ENCODE results near the gene FBXO5. TPM values are rescaled to one million over a fixed set of nuclear protein-coding genes. Genes with fewer than 3 reads are reported as not detected.

The FBXO5 gene
- total and polyA plus RNA-seq, 9 of the 15 experiments (the other 6 are each of a cell fraction or from before 2014, with no cell fraction given) = 17.8 to 89.3 (median 62.9) TPM

DNA sequence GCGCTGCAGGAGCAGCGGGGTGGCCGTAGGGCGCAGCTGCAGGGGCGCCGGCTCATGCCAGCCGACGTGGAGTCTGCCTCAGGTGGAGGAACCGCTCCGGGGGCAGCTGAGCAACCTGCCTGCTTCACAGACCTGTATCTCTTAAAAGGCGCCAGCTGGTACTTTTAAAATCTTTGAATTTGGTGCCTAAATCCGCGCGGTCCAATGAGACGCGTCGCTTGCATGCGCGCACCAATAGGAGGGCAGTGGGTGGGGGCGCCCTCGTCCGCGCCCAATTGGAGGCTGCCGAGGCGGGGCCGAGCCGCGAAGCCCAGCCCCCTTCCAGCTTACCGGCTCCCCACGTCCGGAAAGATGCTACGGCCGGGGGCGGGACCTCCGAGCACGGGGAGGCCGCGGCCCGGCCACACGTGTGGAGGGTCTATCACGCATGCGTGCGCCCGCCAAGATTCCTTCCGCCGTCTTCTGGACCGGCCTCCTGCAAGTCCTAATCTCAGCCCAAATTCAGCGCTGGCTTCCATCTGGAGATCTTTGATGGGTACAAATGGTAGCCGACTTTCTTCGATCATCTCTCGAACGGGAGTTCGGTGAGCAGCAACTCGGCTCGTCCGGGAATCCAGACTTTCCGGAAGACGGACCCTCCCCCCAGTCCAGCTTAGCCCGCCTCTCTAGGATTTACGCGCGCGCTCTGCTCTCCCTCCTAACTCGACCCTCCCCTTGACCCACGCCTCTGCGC, at the start of gene FBXO5 (continued):
- TF ChIP-seq, protein P1, sequence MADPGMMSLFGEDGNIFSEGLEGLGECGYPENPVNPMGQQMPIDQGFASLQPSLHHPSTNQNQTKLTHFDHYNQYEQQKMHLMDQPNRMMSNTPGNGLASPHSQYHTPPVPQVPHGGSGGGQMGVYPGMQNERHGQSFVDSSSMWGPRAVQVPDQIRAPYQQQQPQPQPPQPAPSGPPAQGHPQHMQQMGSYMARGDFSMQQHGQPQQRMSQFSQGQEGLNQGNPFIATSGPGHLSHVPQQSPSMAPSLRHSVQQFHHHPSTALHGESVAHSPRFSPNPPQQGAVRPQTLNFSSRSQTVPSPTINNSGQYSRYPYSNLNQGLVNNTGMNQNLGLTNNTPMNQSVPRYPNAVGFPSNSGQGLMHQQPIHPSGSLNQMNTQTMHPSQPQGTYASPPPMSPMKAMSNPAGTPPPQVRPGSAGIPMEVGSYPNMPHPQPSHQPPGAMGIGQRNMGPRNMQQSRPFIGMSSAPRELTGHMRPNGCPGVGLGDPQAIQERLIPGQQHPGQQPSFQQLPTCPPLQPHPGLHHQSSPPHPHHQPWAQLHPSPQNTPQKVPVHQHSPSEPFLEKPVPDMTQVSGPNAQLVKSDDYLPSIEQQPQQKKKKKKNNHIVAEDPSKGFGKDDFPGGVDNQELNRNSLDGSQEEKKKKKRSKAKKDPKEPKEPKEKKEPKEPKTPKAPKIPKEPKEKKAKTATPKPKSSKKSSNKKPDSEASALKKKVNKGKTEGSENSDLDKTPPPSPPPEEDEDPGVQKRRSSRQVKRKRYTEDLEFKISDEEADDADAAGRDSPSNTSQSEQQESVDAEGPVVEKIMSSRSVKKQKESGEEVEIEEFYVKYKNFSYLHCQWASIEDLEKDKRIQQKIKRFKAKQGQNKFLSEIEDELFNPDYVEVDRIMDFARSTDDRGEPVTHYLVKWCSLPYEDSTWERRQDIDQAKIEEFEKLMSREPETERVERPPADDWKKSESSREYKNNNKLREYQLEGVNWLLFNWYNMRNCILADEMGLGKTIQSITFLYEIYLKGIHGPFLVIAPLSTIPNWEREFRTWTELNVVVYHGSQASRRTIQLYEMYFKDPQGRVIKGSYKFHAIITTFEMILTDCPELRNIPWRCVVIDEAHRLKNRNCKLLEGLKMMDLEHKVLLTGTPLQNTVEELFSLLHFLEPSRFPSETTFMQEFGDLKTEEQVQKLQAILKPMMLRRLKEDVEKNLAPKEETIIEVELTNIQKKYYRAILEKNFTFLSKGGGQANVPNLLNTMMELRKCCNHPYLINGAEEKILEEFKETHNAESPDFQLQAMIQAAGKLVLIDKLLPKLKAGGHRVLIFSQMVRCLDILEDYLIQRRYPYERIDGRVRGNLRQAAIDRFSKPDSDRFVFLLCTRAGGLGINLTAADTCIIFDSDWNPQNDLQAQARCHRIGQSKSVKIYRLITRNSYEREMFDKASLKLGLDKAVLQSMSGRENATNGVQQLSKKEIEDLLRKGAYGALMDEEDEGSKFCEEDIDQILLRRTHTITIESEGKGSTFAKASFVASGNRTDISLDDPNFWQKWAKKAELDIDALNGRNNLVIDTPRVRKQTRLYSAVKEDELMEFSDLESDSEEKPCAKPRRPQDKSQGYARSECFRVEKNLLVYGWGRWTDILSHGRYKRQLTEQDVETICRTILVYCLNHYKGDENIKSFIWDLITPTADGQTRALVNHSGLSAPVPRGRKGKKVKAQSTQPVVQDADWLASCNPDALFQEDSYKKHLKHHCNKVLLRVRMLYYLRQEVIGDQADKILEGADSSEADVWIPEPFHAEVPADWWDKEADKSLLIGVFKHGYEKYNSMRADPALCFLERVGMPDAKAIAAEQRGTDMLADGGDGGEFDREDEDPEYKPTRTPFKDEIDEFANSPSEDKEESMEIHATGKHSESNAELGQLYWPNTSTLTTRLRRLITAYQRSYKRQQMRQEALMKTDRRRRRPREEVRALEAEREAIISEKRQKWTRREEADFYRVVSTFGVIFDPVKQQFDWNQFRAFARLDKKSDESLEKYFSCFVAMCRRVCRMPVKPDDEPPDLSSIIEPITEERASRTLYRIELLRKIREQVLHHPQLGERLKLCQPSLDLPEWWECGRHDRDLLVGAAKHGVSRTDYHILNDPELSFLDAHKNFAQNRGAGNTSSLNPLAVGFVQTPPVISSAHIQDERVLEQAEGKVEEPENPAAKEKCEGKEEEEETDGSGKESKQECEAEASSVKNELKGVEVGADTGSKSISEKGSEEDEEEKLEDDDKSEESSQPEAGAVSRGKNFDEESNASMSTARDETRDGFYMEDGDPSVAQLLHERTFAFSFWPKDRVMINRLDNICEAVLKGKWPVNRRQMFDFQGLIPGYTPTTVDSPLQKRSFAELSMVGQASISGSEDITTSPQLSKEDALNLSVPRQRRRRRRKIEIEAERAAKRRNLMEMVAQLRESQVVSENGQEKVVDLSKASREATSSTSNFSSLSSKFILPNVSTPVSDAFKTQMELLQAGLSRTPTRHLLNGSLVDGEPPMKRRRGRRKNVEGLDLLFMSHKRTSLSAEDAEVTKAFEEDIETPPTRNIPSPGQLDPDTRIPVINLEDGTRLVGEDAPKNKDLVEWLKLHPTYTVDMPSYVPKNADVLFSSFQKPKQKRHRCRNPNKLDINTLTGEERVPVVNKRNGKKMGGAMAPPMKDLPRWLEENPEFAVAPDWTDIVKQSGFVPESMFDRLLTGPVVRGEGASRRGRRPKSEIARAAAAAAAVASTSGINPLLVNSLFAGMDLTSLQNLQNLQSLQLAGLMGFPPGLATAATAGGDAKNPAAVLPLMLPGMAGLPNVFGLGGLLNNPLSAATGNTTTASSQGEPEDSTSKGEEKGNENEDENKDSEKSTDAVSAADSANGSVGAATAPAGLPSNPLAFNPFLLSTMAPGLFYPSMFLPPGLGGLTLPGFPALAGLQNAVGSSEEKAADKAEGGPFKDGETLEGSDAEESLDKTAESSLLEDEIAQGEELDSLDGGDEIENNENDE (IDR thresholded peaks at IDR 0.05; ENCODE audit: low read depth, low read length) = no peak
- no peak for TF ChIP-seq MCM2 (IDR thresholded peaks at IDR 0.05; ENCODE audit: low read depth)
- no peak for TF ChIP-seq PHF21A (IDR thresholded peaks at IDR 0.05; ENCODE audit: borderline replicate concordance, low read depth)
- no peak for TF ChIP-seq PRPF4 (IDR thresholded peaks at IDR 0.05; ENCODE audit: insufficient read depth, low read depth, low read length, poor library complexity, severe bottlenecking)
- TF ChIP-seq, protein P2, sequence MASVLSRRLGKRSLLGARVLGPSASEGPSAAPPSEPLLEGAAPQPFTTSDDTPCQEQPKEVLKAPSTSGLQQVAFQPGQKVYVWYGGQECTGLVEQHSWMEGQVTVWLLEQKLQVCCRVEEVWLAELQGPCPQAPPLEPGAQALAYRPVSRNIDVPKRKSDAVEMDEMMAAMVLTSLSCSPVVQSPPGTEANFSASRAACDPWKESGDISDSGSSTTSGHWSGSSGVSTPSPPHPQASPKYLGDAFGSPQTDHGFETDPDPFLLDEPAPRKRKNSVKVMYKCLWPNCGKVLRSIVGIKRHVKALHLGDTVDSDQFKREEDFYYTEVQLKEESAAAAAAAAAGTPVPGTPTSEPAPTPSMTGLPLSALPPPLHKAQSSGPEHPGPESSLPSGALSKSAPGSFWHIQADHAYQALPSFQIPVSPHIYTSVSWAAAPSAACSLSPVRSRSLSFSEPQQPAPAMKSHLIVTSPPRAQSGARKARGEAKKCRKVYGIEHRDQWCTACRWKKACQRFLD (CRISPR knock-in tag; IDR thresholded peaks at IDR 0.05) = peak; percentile 78
- TF ChIP-seq, protein P3, sequence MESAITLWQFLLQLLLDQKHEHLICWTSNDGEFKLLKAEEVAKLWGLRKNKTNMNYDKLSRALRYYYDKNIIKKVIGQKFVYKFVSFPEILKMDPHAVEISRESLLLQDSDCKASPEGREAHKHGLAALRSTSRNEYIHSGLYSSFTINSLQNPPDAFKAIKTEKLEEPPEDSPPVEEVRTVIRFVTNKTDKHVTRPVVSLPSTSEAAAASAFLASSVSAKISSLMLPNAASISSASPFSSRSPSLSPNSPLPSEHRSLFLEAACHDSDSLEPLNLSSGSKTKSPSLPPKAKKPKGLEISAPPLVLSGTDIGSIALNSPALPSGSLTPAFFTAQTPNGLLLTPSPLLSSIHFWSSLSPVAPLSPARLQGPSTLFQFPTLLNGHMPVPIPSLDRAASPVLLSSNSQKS (CRISPR knock-in tag; IDR thresholded peaks at IDR 0.05) = 0 out of 2 replicates have a peak, but pooled peaks have one; percentile 28
- TF ChIP-seq, protein P4, sequence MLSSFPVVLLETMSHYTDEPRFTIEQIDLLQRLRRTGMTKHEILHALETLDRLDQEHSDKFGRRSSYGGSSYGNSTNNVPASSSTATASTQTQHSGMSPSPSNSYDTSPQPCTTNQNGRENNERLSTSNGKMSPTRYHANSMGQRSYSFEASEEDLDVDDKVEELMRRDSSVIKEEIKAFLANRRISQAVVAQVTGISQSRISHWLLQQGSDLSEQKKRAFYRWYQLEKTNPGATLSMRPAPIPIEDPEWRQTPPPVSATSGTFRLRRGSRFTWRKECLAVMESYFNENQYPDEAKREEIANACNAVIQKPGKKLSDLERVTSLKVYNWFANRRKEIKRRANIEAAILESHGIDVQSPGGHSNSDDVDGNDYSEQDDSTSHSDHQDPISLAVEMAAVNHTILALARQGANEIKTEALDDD (IDR thresholded peaks at IDR 0.05) = no peak
- no peak for TF ChIP-seq NFE2 (IDR thresholded peaks at IDR 0.05; ENCODE audit: low read depth)
- TF ChIP-seq CC2D1A (IDR thresholded peaks at IDR 0.05) = peak; percentile 80; the same call in 1 of the 2 replicates
- TF ChIP-seq GTF2A2 (tag; IDR thresholded peaks at IDR 0.05) = no peak
- TF ChIP-seq ELF4 (CRISPR knock-in tag; IDR thresholded peaks at IDR 0.05) = peak; percentile 76
